Mucosa of gallbladder (tissue), 1 donor: ENCODE measurements around the gene ABCB9. TPM values are rescaled to one million over a fixed set of nuclear protein-coding genes. Genes with fewer than 3 reads are reported as not detected.

Experiments
- total RNA-seq: library from RNA; stranded (reverse); gene quantifications from one replicate; pipeline ENCODE4 v1.2.1, GENCODE V29; 2021
- donor health status: DM: no; HTN: no; CAD: no.

Gene ABCB9
- total RNA-seq, 1 donor from 2014 or later, result 11.6 TPM

Other genes with a start within 250 kb of the ABCB9 start
- gene HCAR3, start 249.7 kb downstream of the ABCB9 start, total RNA-seq, result not detected
- 0.20 TPM for gene HCAR1, start 235.6 kb downstream of the ABCB9 start, total RNA-seq
- gene DENR, start 213.6 kb downstream of the ABCB9 start, total RNA-seq, result 38.0 TPM
- 0.32 TPM for gene CCDC62, start 191.9 kb downstream of the ABCB9 start, total RNA-seq
- 115 TPM for gene HIP1R, start 131.0 kb downstream of the ABCB9 start, total RNA-seq
- 45.8 TPM for gene VPS37B, start 70.3 kb downstream of the ABCB9 start, total RNA-seq
- 32.5 TPM for gene OGFOD2, start 8.8 kb upstream of the ABCB9 start, total RNA-seq
- 169 TPM for gene ARL6IP4, start 14.2 kb upstream of the ABCB9 start, total RNA-seq
- gene PITPNM2, start 184.6 kb upstream of the ABCB9 start, total RNA-seq, result 12.8 TPM